ENCODE measurements around the gene RAB17. TPM values are rescaled to one million over a fixed set of nuclear protein-coding genes. Genes with fewer than 3 reads are reported as not detected.

Gene RAB17
- total and polyA plus RNA-seq, 10 of the 15 experiments (the other 5 are each of a cell fraction or from before 2014, with no cell fraction given): 0.07 to 1.4 (median 0.28) TPM; not detected in 3

- RAD21 ChIA-PET (ENCODE audit: unreplicated experiment): interaction anchor here (1.0 kb wide), 1 partner anchor 40 kb away, joined by 3 read pairs; no protein-coding TSS in a partner anchor
- Histone ChIP-seq H3K4me1 (ENCODE audit: control insufficient read depth, insufficient read depth, low read length) (peaks cover 5% of the 10 kb centered on the region), H3K9me3 (replicated peaks; ENCODE audit: control insufficient read depth, insufficient read depth, low read length) (peaks cover 12% of the 10 kb centered on the region), H3K27me3 (replicated peaks in 1 of 2; ENCODE audit: control insufficient read depth in 2 of 2, insufficient read depth in 2 of 2, low read length in 1 of 2) (0 out of 4 replicates have a peak, but pooled peaks cover 0 to 1% of the 10 kb centered on the region in 2 experiments), H3K4me2 (ENCODE audit: control insufficient read depth, insufficient read depth) (no peak overlapping the region), H2AFZ (ENCODE audit: control insufficient read depth, low read depth, low read length) (no peak overlapping the region), H3K36me3 (ENCODE audit: control insufficient read depth in 2 of 2, insufficient read depth in 2 of 2, low read length in 1 of 2) (no peaks in the 10 kb centered on the region), H3K9ac (ENCODE audit: control insufficient read depth, insufficient read depth, low read length) (no peak overlapping the region), H3K4me3 (no peak overlapping the region), H4K20me1 (ENCODE audit: control insufficient read depth, insufficient read depth) (no peaks in the 10 kb centered on the region), H3K79me2 (ENCODE audit: control insufficient read depth, insufficient read depth, low read length) (no peaks in the 10 kb centered on the region), H3K27ac (ENCODE audit: control insufficient read depth, insufficient read depth) (no peak overlapping the region)
- CTCF ChIA-PET: interaction anchor here (1.0 to 1.2 kb wide), 2 partner anchors 20 to 41 kb away, joined by 3 read pairs; no protein-coding TSS in a partner anchor
- intact Hi-C loops (cut with micrococcal nuclease; ENCODE audit: unreplicated experiment): no loop called here
- no peak for ATAC-seq
- BruUV-seq (replicated peaks): no TSS peak
- SMC1A ChIA-PET (ENCODE audit: uncharacterized antibody, unreplicated experiment): interaction anchor here (1.4 kb wide), 1 partner anchor 19 kb away, joined by 5 read pairs; no protein-coding TSS in a partner anchor
- DNase-seq (ENCODE audit: low read depth, low spot score): no peak
- in situ Hi-C loops (cut with MboI): no loop called here
- no peak for FAIRE-seq
- TF ChIP-seq NFYB (IDR thresholded peaks at IDR 0.05; ENCODE audit: insufficient read depth, low read depth, low read length) (0 out of 2 replicates have a peak, but pooled peaks have one; percentile 21), EZH2 (IDR thresholded peaks at IDR 0.05; ENCODE audit: borderline replicate concordance, control insufficient read depth, low read depth, low read length) (no peak), RAD21 (IDR thresholded peaks at IDR 0.05; ENCODE audit: insufficient read depth, low read depth, low read length) (no peak)
- WGBS (ENCODE audit: insufficient coverage, insufficient replicate concordance, low lambda C conversion rate, missing lambda C conversion rate): 90% methylated on average over 6 of the region's 6 CpGs
- POLR2A ChIA-PET: no interaction called here
Measured at GRCh38 chr2:237552908-237553307, 37.6 kb downstream of the RAB17 start.

GRCh38 chr2:237551071-237551574 is 39.4 kb downstream of the RAB17 start:
- WGBS (ENCODE audit: insufficient coverage, insufficient replicate concordance, low lambda C conversion rate, missing lambda C conversion rate): 41% methylated on average over 16 of the region's 16 CpGs
- BruUV-seq (replicated peaks): no TSS peak
- Histone ChIP-seq H3K27me3 (replicated peaks in 1 of 2; ENCODE audit: control insufficient read depth in 2 of 2, insufficient read depth in 2 of 2, low read length in 1 of 2) (peaks cover 0 to 1% of the 10 kb centered on the region in 2 experiments; a peak in 1 of 4 replicates), H2AFZ (ENCODE audit: control insufficient read depth, low read depth, low read length) (no peak overlapping the region), H3K79me2 (ENCODE audit: control insufficient read depth, insufficient read depth, low read length) (no peaks in the 10 kb centered on the region), H3K9ac (ENCODE audit: control insufficient read depth, insufficient read depth, low read length) (no peak overlapping the region), H4K20me1 (ENCODE audit: control insufficient read depth, insufficient read depth) (no peaks in the 10 kb centered on the region), H3K27ac (ENCODE audit: control insufficient read depth, insufficient read depth) (no peak overlapping the region), H3K36me3 (ENCODE audit: control insufficient read depth in 2 of 2, insufficient read depth in 2 of 2, low read length in 1 of 2) (no peaks in the 10 kb centered on the region), H3K9me3 (replicated peaks; ENCODE audit: control insufficient read depth, insufficient read depth, low read length) (peaks cover 11% of the 10 kb centered on the region), H3K4me1 (ENCODE audit: control insufficient read depth, insufficient read depth, low read length) (no peaks in the 10 kb centered on the region), H3K4me3 (no peak overlapping the region), H3K4me2 (ENCODE audit: control insufficient read depth, insufficient read depth) (no peak overlapping the region)
- intact Hi-C loops (cut with micrococcal nuclease; ENCODE audit: unreplicated experiment) (no loop called here), in situ Hi-C loops (cut with MboI) (no loop called here)
- DNase-seq (ENCODE audit: low read depth, low spot score) (no peak), FAIRE-seq (no peak), ATAC-seq (no peak)
- ChIA-PET POLR2A (interaction anchor here (0.9 kb wide), 1 partner anchor 9 kb away, joined by 4 read pairs; no protein-coding TSS in a partner anchor), RAD21 (ENCODE audit: unreplicated experiment) (no interaction called here), SMC1A (ENCODE audit: uncharacterized antibody, unreplicated experiment) (interaction anchor here (1.0 to 3.0 kb wide), 3 partner anchors 11 to 21 kb away, joined by 3 to 11 read pairs (median 9); no protein-coding TSS in a partner anchor), CTCF (interaction anchor here (1.6 kb wide), 1 partner anchor 21 kb away, joined by 6 read pairs; no protein-coding TSS in a partner anchor)
- TF ChIP-seq CHD1 (IDR thresholded peaks at IDR 0.05; ENCODE audit: low read depth, low read length) (no peak), RB1 (IDR thresholded peaks at IDR 0.05; ENCODE audit: borderline replicate concordance) (no peak), HDAC2 (IDR thresholded peaks at IDR 0.05) (no peak), TAF1 (IDR thresholded peaks at IDR 0.05; ENCODE audit: borderline replicate concordance, low read depth, low read length) (no peak), RCOR1 (conservative IDR thresholded peaks at IDR 0.05; ENCODE audit: low read depth, low read length) (no peak), BMI1 (IDR thresholded peaks at IDR 0.05; ENCODE audit: borderline replicate concordance) (no peak), BHLHE40 (IDR thresholded peaks at IDR 0.05; ENCODE audit: borderline replicate concordance in 1 of 2, low read depth in 2 of 2, low read length in 1 of 2) (no peak), MTA2 (IDR thresholded peaks at IDR 0.05; ENCODE audit: low read depth) (no peak), IKZF1 (conservative IDR thresholded peaks at IDR 0.05) (no peak), ATF2 (IDR thresholded peaks at IDR 0.05; ENCODE audit: low read length) (no peak), ATF3 (IDR thresholded peaks at IDR 0.05; ENCODE audit: borderline replicate concordance, extremely low read depth, low read depth, low read length) (no peak), NR2C1 (IDR thresholded peaks at IDR 0.05) (no peak), CHD2 (IDR thresholded peaks at IDR 0.05; ENCODE audit: borderline replicate concordance, low read depth, low read length) (no peak)

Measured in GM12878 (cell line).